Measurements from ENCODE around the gene OR4C11.

Gene OR4C11, protein sequence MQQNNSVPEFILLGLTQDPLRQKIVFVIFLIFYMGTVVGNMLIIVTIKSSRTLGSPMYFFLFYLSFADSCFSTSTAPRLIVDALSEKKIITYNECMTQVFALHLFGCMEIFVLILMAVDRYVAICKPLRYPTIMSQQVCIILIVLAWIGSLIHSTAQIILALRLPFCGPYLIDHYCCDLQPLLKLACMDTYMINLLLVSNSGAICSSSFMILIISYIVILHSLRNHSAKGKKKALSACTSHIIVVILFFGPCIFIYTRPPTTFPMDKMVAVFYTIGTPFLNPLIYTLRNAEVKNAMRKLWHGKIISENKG

DNA sequence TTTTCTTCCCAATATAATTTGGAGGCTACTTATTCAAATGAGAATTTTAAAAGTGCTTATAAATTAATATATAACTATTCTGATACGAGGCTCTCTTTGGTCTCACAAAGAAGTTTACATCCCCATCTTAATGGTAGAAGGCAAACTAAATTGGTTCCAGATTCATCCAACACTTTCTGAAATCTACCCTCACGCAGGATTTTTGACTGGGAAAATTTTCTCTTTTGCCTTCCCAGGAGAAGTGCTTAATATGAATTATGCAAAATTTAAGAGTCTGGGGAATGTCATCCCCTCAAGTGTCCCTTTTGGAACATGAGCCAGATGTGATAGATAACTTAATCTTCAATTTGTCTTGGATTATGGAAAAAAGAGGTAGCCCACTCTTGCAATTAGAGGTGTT lies at the start of gene OR4C11:
OR4C11 (minus strand) TSS at position 101 of the 400 bp plus-strand sequence. CDS start 3,272 bp downstream, outside the sequence.
- peaks cover 29% of the 10 kb centered on the region for H3K9me3 Mint-ChIP-seq
- no peak for DNase-seq
- no peak within 1 kb of the TSS for H3K27ac Mint-ChIP-seq
- H3K4me1 Mint-ChIP-seq (ENCODE audit: low read depth): no peaks in the 10 kb centered on the region
- no peak within 1 kb of the TSS for H3K4me3 Mint-ChIP-seq
- H3K36me3 Mint-ChIP-seq (ENCODE audit: low read depth): no peaks in the 10 kb centered on the region
- no peaks in the 10 kb centered on the region for H3K27me3 Mint-ChIP-seq

DNA sequence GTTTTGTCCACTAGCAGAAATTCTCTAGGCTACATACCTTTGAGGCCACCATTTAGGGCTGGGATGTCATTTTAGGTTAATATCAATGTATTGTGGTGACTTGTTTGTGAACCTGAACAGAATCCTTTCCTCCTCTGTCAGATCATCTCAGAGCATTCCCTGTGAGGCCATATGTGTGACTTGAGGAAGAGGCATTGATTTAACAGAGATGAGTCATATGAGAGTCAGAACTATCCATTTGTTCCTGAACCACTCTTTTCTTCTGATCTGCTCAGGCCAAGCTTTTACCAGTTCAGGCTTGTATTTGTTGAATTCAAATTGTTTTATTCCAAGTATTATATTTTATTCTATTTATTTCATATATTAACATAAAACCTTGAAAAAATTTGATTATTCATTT lies 47.7 kb upstream of the OR4C11 start:
- H3K36me3 Mint-ChIP-seq (ENCODE audit: low read depth): no peaks in the 10 kb centered on the region

DNA sequence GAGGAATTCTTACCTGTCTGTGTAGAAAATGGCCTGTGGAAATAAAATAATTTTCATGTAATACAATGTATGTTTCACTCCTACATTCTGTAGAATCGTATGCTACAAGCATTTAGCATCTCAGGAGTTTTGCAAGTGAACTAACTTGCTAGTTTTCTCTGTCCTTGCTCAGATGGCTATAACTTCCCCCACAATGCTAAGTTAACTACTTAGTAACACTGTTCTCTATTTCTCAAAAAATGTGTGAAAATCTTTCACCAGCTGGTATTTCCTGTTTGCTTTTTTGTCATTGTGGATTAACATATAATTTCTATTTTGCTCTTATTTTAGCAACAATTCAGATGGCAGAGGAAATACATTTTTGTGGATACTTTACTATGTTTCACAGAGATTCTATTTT lies 45.1 kb upstream of the OR4C11 start:
- Mint-ChIP-seq H3K27ac (no peak overlapping the region), H3K27me3 (no peaks in the 10 kb centered on the region), H3K9me3 (peaks cover 45% of the 10 kb centered on the region), H3K36me3 (ENCODE audit: low read depth) (no peaks in the 10 kb centered on the region), H3K4me3 (no peak overlapping the region), H3K4me1 (ENCODE audit: low read depth) (no peaks in the 10 kb centered on the region)
- no peak for DNase-seq

More for the DNA sequence above, 47.7 kb upstream of the OR4C11 start:
- Mint-ChIP-seq H3K9me3 (peaks cover 41% of the 10 kb centered on the region), H3K27me3 (no peaks in the 10 kb centered on the region), H3K4me1 (ENCODE audit: low read depth) (no peaks in the 10 kb centered on the region), H3K27ac (no peak overlapping the region), H3K4me3 (no peak overlapping the region)
- no peak for DNase-seq

DNA sequence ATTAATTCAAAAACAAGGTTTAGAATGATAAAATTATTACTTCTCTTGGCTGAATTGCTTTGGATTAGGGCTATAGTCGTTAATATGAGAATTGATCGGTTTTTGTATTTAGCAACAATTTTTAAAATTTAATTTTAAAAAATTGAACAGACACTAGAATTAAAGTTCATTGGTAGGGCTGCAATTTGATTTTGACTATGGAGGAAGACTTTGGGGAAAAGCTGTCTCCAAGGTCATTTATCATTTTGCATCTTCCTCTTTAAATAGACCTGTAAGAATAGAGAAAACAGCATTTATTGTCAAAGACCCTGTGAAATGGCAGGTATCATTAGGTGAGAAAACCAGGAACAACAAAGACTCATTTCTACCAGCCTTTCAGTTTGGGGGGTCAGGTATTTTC lies 40.6 kb upstream of the OR4C11 start, which contains the start of gene OR4S2:
OR4S2 (plus strand) TSS at position 301 of the 400 bp plus-strand sequence. CDS start 2,577 bp downstream, outside the sequence.
- peaks cover 43% of the 10 kb centered on the region for H3K9me3 Mint-ChIP-seq
- no peaks in the 10 kb centered on the region for H3K27me3 Mint-ChIP-seq
- no peak for DNase-seq
- no peaks in the 10 kb centered on the region for H3K36me3 Mint-ChIP-seq (ENCODE audit: low read depth)
- H3K4me1 Mint-ChIP-seq (ENCODE audit: low read depth): no peaks in the 10 kb centered on the region
- no peak within 1 kb of the TSS for H3K27ac Mint-ChIP-seq
- no peak within 1 kb of the TSS for H3K4me3 Mint-ChIP-seq

DNA sequence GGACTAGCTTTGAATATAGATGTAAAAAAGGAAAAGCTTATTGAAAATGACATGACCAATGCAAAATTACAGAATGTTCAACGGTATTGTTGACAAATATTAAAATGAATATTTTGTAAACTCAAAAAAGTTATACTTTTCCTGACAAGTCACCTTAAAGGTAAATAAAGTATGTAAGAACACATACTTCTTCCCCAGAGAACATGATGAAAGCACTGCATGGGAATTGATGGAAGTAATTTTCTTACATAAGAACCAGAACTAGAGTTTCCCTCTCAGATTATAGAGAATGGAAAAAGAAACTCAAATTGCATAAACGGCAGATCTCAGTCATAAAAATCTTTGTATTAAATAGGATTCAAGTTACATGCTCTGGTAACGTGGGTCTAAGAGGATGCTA lies 27.4 kb upstream of the OR4C11 start, which contains the start of gene OR4P4:
OR4P4 (plus strand) TSS at position 301 of the 400 bp plus-strand sequence.
- Mint-ChIP-seq H3K36me3 (ENCODE audit: low read depth) (no peaks in the 10 kb centered on the region), H3K27ac (no peak within 1 kb of the TSS), H3K9me3 (peaks cover 13% of the 10 kb centered on the region), H3K4me3 (no peak within 1 kb of the TSS), H3K27me3 (no peaks in the 10 kb centered on the region), H3K4me1 (ENCODE audit: low read depth) (no peaks in the 10 kb centered on the region)
- DNase-seq: no peak

DNA sequence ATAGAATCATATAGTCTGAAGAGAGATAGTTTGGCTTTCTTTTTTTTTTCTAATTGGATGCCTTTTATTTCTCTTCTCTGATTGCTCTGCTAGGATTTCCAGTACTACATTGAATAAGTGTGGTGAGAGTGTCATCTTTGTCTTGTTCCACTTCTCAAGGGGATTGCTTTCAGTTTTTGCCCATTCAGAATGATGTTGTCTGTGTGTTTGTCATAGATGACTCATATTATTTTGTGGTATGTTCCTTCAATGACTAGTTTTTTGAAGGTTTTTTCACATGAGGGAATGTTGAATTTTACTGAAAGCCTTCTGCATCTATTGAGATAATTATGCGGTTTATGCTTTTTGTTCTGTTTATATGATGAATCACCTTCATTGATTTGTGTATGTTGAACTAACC lies 17.1 kb upstream of the OR4C11 start:
- H3K36me3 Mint-ChIP-seq (ENCODE audit: low read depth): no peaks in the 10 kb centered on the region
- H3K27me3 Mint-ChIP-seq: no peaks in the 10 kb centered on the region
- H3K4me1 Mint-ChIP-seq (ENCODE audit: low read depth): no peaks in the 10 kb centered on the region
- H3K4me3 Mint-ChIP-seq: no peak overlapping the region
- H3K27ac Mint-ChIP-seq: no peak overlapping the region
- peaks cover 44% of the 10 kb centered on the region for H3K9me3 Mint-ChIP-seq
- no peak for DNase-seq

DNA sequence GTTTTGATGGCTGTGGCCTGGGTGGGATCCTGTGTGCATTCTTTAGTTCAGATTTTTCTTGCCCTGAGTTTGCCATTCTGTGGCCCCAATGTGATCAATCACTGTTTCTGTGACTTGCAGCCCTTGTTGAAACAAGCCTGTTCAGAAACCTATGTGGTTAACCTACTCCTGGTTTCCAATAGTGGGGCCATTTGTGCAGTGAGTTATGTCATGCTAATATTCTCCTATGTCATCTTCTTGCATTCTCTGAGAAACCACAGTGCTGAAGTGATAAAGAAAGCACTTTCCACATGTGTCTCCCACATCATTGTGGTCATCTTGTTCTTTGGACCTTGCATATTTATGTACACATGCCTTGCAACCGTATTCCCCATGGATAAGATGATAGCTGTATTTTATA lies 34.9 kb downstream of the OR4C11 start:
- Mint-ChIP-seq H3K27ac (no peak overlapping the region), H3K4me3 (no peak overlapping the region), H3K9me3 (peaks cover 32% of the 10 kb centered on the region), H3K4me1 (ENCODE audit: low read depth) (no peaks in the 10 kb centered on the region), H3K27me3 (no peaks in the 10 kb centered on the region), H3K36me3 (ENCODE audit: low read depth) (no peaks in the 10 kb centered on the region)
- no peak for DNase-seq

DNA sequence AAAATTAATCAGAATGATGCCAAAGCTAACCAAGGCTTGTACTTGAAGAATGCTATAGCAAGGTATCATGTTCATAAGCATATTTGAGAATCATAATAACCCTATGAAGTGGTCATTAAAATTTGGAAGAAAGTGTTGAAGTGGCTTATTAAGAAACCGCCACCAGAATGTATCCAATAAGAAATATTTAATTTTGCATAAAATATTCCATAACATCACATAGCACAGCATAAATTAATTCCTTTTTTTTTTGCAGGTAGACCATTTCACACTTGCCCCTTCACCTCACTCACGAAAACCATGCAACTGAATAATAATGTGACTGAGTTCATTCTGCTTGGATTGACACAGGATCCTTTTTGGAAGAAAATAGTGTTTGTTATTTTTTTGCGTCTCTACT lies 35.6 kb downstream of the OR4C11 start, which contains the start of gene OR4C16:
OR4C16 (plus strand) TSS at position 301 of the 400 bp plus-strand sequence; CDS start at position 301, 0 bp downstream.
- H3K36me3 Mint-ChIP-seq (ENCODE audit: low read depth): no peaks in the 10 kb centered on the region
- H3K4me1 Mint-ChIP-seq (ENCODE audit: low read depth): no peaks in the 10 kb centered on the region
- H3K4me3 Mint-ChIP-seq: no peak within 1 kb of the TSS
- H3K27ac Mint-ChIP-seq: no peak within 1 kb of the TSS
- H3K9me3 Mint-ChIP-seq: peaks cover 32% of the 10 kb centered on the region
- H3K27me3 Mint-ChIP-seq: no peaks in the 10 kb centered on the region
- DNase-seq: no peak

DNA sequence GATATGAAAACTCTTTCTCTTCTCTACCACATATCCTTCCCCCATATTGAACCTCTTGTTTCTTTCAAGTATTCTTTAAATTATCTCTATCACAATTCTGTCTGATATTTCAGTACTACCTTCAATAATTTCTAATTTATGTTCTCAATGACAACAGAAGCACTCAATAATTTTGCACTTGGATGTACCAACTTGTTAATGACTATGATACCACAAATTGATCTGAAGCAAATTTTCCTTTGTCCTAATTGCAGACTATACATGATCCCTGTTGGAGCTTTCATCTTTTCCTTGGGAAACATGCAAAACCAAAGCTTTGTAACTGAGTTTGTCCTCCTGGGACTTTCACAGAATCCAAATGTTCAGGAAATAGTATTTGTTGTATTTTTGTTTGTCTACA lies 53.3 kb downstream of the OR4C11 start, which contains the start of gene OR4C15:
OR4C15 (plus strand) TSS at position 301 of the 400 bp plus-strand sequence; CDS start at position 301, 0 bp downstream.
- H3K4me3 Mint-ChIP-seq: no peak within 1 kb of the TSS
- no peaks in the 10 kb centered on the region for H3K36me3 Mint-ChIP-seq (ENCODE audit: low read depth)
- no peaks in the 10 kb centered on the region for H3K27me3 Mint-ChIP-seq
- peaks cover 30% of the 10 kb centered on the region for H3K9me3 Mint-ChIP-seq
- no peak within 1 kb of the TSS for H3K27ac Mint-ChIP-seq
- no peaks in the 10 kb centered on the region for H3K4me1 Mint-ChIP-seq (ENCODE audit: low read depth)
- no peak for DNase-seq
